ENCODE data around the gene DUSP1.

DUSP1 gene

GRCh38 chr5:172762214-172763119, 8.5 kb downstream of the DUSP1 start:
- DNase-seq (ENCODE audit: low read depth) = no peak

- DNase-seq (ENCODE audit: low read depth) = no peak
These were observed 10.0 kb downstream of the DUSP1 start for GRCh38 chr5:172760959-172761358.

GRCh38 chr5:172760136-172760535, 10.9 kb downstream of the DUSP1 start:
- no peak for DNase-seq (ENCODE audit: low read depth)

- DNase-seq (ENCODE audit: low read depth) = no peak
These were observed 12.2 kb downstream of the DUSP1 start for GRCh38 chr5:172758834-172759149.

- DNase-seq (ENCODE audit: low read depth) = no peak
These were observed 12.7 kb downstream of the DUSP1 start for GRCh38 chr5:172758077-172758833.

GRCh38 chr5:172757394-172758010, 13.5 kb downstream of the DUSP1 start:
- no peak for DNase-seq (ENCODE audit: low read depth)

GRCh38 chr5:172756764-172757393, 14.1 kb downstream of the DUSP1 start:
- no peak for DNase-seq (ENCODE audit: low read depth)

GRCh38 chr5:172754596-172755356, 16.2 kb downstream of the DUSP1 start:
- DNase-seq (ENCODE audit: low read depth) = no peak

GRCh38 chr5:172753101-172753500, 17.9 kb downstream of the DUSP1 start:
- no peak for DNase-seq (ENCODE audit: low read depth)

GRCh38 chr5:172751761-172752510, 19.1 kb downstream of the DUSP1 start:
- DNase-seq (ENCODE audit: low read depth) = no peak

- no peak for DNase-seq (ENCODE audit: low read depth)
These were observed 20.9 kb downstream of the DUSP1 start for GRCh38 chr5:172749881-172750633.

GRCh38 chr5:172749076-172749475, 21.9 kb downstream of the DUSP1 start:
- DNase-seq (ENCODE audit: low read depth) = no peak

- DNase-seq (ENCODE audit: low read depth) = no peak
These were observed 22.6 kb downstream of the DUSP1 start for GRCh38 chr5:172748341-172748843.

GRCh38 chr5:172747471-172747870, 23.5 kb downstream of the DUSP1 start:
- no peak for DNase-seq (ENCODE audit: low read depth)

GRCh38 chr5:172746725-172747124, 24.3 kb downstream of the DUSP1 start:
- no peak for DNase-seq (ENCODE audit: low read depth)

- no peak for DNase-seq (ENCODE audit: low read depth)
These were observed 25.2 kb downstream of the DUSP1 start for GRCh38 chr5:172745838-172746237.

- no peak for DNase-seq (ENCODE audit: low read depth)
These were observed 25.6 kb downstream of the DUSP1 start for GRCh38 chr5:172745406-172745805.

GRCh38 chr5:172744123-172745104, 26.6 kb downstream of the DUSP1 start:
- DNase-seq (ENCODE audit: low read depth) = no peak

Data from activated gamma-delta T cell treated with anti-CD3 and anti-CD28 coated beads, Interleukin-2, amount 50 U/mL, for 16 hours (primary cell).